Neural progenitor cell (in vitro differentiated cells): Measurements from ENCODE around the gene KASH5.

Experiments used
- EZH2 ChIP-seq: fragments of 200-600 bp; sonication (generic); IDR thresholded peaks from 2 replicates; pipeline ENCODE4 v1.6.1; 2017; ENCODE audit warnings: antibody characterized with exemption, mild to moderate bottlenecking, moderate library complexity
- EZH2phosphoT487 ChIP-seq: fragments of 200-600 bp; sonication (generic); IDR thresholded peaks from 2 replicates; pipeline ENCODE4 v1.6.1; 2017; ENCODE audit warnings: antibody characterized with exemption
- TF ChIP-seq, protein P1 (sequence below): fragments of 200-600 bp; sonication (generic); IDR thresholded peaks from 2 replicates; pipeline ENCODE4 v1.5.1; 2017; ENCODE audit warnings: antibody characterized with exemption, mild to moderate bottlenecking

DNA sequence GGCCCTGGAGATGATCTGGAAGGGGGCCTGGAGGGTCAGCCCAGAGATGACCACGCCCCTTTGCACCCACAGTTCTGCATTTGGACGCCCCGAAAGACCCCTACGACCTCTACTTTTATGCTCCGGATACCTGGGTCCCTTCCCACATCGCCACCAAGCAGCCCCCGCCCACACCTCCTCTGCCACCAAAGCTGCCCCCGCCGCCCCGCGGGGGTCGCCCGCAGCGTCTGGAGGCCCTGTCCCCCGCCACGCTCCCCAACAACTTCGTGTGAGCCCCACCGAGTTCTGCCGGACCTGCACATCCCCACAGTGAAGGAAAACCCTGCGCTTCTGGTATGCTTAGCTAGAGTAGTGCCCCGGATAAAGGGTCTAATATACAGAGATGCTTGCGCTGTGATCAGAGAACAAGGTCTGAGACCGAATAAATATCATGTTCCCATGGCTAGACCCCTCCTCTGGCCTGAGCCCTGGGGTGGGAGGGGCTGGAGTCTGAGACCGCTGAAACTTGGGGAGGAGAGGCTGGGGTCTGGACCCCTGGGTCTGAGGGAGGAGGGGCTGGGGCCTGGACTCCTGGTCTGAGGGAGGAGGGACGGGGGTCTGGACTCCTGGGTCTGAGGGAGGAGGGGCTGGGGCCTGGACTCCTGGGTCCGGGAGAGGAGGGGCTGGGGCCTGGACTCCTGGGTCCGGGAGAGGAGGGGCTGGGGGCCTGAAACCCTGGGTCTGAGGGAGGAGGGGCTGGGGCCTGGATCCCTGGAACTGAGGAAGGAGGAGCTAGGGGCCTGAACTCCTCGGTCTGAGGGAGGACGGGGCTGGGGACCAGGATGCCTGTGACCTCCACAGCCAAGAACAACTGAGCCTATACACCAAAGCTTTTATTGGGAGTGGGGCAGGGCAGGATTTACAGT is 40.8 kb downstream of the KASH5 start:
- TF ChIP-seq, protein P1, sequence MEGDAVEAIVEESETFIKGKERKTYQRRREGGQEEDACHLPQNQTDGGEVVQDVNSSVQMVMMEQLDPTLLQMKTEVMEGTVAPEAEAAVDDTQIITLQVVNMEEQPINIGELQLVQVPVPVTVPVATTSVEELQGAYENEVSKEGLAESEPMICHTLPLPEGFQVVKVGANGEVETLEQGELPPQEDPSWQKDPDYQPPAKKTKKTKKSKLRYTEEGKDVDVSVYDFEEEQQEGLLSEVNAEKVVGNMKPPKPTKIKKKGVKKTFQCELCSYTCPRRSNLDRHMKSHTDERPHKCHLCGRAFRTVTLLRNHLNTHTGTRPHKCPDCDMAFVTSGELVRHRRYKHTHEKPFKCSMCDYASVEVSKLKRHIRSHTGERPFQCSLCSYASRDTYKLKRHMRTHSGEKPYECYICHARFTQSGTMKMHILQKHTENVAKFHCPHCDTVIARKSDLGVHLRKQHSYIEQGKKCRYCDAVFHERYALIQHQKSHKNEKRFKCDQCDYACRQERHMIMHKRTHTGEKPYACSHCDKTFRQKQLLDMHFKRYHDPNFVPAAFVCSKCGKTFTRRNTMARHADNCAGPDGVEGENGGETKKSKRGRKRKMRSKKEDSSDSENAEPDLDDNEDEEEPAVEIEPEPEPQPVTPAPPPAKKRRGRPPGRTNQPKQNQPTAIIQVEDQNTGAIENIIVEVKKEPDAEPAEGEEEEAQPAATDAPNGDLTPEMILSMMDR, result no peak
- no peak for TF ChIP-seq EZH2phosphoT487
- TF ChIP-seq EZH2, result no peak
